ENCODE measurements around the gene HELB.

HELB gene

DNA sequence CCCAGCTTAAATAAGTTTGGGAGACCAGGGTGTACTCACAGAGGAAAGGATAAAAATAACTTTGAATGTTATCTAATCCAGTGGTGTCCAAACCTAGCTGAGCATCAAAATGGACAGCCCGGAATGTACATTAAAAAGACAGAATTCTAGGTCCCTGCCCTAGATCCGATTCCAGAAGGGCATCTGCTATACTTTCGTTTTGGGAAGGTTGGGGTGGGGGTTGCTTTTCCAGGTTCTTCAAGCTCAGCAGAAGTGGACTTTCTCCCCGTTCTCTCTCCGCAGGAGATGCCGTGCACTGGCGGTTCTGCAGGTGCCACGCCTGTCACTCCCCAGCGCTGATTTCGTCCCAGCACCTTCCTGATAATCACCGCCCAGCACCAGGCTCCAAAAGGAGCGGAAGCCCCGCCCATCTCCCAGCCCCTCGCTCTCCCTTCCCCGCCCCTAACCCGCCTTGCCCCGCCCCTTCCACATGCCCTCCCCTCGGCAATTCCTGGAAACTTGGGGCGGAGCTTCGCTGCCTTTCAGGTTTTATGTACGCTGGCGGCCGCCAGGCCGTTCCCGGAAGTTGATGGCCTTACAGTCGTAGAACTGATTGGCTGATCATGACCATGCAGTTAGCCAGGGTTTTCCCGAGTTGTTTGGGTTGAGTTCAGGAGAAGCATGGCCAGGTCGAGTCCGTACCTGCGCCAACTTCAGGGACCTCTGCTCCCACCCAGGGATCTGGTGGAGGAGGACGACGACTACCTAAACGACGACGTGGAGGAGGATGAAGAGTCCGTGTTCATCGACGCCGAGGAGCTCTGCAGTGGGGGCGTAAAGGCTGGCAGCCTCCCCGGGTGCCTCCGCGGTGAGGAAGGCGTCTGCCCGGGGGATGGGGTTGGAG lies at the start of gene HELB (continued):
- TF ChIP-seq ZNF174 (tag by site-specific recombination; IDR thresholded peaks at IDR 0.05) (no peak), ZNF585B (tag by site-specific recombination; IDR thresholded peaks at IDR 0.05) (no peak), ZNF548 (tag by site-specific recombination; IDR thresholded peaks at IDR 0.05) (no peak), ZNF791 (tag by site-specific recombination; IDR thresholded peaks at IDR 0.05) (no peak), ZNF626 (tag by site-specific recombination; IDR thresholded peaks at IDR 0.05) (no peak), ZNF623 (tag by site-specific recombination; IDR thresholded peaks at IDR 0.05) (no peak), ZFP69B (tag by site-specific recombination; IDR thresholded peaks at IDR 0.05) (peak; percentile 34; the same call in 1 of the 2 replicates), ZNF221 (tag by site-specific recombination; IDR thresholded peaks at IDR 0.05; ENCODE audit: borderline replicate concordance) (no peak), ZNF561 (tag by site-specific recombination; IDR thresholded peaks at IDR 0.05; ENCODE audit: borderline replicate concordance) (peak; percentile 29; the same call in 1 of the 2 replicates), ZNF354C (tag by site-specific recombination; IDR thresholded peaks at IDR 0.05; ENCODE audit: borderline replicate concordance, low read depth) (no peak), ZNF37A (tag by site-specific recombination; IDR thresholded peaks at IDR 0.05) (no peak), KLF16 (tag by site-specific recombination; IDR thresholded peaks at IDR 0.05) (peak; percentile 52; the same call in 1 of the 2 replicates), ZNF660 (tag by site-specific recombination; IDR thresholded peaks at IDR 0.05) (peak; percentile 70), ZNF701 (tag by site-specific recombination; IDR thresholded peaks at IDR 0.05) (no peak), ZNF423 (tag by site-specific recombination; IDR thresholded peaks at IDR 0.05) (no peak), ZNF211 (tag by site-specific recombination; IDR thresholded peaks at IDR 0.05; ENCODE audit: low read depth) (no peak), ZBTB48 (tag by site-specific recombination; IDR thresholded peaks at IDR 0.05) (peak; percentile 96), ZFP3 (tag by site-specific recombination; IDR thresholded peaks at IDR 0.05; ENCODE audit: low read depth) (no peak), ZBTB20 (tag by site-specific recombination; IDR thresholded peaks at IDR 0.05) (peak; percentile 92)
- TF ChIP-seq, protein P1, sequence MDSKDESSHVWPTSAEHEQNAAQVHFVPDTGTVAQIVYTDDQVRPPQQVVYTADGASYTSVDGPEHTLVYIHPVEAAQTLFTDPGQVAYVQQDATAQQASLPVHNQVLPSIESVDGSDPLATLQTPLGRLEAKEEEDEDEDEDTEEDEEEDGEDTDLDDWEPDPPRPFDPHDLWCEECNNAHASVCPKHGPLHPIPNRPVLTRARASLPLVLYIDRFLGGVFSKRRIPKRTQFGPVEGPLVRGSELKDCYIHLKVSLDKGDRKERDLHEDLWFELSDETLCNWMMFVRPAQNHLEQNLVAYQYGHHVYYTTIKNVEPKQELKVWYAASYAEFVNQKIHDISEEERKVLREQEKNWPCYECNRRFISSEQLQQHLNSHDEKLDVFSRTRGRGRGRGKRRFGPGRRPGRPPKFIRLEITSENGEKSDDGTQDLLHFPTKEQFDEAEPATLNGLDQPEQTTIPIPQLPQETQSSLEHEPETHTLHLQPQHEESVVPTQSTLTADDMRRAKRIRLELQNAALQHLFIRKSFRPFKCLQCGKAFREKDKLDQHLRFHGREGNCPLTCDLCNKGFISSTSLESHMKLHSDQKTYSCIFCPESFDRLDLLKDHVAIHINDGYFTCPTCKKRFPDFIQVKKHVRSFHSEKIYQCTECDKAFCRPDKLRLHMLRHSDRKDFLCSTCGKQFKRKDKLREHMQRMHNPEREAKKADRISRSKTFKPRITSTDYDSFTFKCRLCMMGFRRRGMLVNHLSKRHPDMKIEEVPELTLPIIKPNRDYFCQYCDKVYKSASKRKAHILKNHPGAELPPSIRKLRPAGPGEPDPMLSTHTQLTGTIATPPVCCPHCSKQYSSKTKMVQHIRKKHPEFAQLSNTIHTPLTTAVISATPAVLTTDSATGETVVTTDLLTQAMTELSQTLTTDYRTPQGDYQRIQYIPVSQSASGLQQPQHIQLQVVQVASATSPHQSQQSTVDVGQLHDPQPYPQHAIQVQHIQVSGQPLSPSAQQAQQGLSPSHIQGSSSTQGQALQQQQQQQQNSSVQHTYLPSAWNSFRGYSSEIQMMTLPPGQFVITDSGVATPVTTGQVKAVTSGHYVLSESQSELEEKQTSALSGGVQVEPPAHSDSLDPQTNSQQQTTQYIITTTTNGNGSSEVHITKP (tag by site-specific recombination; IDR thresholded peaks at IDR 0.05): peak; percentile 90
- TF ChIP-seq, protein P2, sequence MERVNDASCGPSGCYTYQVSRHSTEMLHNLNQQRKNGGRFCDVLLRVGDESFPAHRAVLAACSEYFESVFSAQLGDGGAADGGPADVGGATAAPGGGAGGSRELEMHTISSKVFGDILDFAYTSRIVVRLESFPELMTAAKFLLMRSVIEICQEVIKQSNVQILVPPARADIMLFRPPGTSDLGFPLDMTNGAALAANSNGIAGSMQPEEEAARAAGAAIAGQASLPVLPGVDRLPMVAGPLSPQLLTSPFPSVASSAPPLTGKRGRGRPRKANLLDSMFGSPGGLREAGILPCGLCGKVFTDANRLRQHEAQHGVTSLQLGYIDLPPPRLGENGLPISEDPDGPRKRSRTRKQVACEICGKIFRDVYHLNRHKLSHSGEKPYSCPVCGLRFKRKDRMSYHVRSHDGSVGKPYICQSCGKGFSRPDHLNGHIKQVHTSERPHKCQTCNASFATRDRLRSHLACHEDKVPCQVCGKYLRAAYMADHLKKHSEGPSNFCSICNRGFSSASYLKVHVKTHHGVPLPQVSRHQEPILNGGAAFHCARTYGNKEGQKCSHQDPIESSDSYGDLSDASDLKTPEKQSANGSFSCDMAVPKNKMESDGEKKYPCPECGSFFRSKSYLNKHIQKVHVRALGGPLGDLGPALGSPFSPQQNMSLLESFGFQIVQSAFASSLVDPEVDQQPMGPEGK (tag by site-specific recombination; IDR thresholded peaks at IDR 0.05): peak; percentile 76
- TF ChIP-seq, protein P3, sequence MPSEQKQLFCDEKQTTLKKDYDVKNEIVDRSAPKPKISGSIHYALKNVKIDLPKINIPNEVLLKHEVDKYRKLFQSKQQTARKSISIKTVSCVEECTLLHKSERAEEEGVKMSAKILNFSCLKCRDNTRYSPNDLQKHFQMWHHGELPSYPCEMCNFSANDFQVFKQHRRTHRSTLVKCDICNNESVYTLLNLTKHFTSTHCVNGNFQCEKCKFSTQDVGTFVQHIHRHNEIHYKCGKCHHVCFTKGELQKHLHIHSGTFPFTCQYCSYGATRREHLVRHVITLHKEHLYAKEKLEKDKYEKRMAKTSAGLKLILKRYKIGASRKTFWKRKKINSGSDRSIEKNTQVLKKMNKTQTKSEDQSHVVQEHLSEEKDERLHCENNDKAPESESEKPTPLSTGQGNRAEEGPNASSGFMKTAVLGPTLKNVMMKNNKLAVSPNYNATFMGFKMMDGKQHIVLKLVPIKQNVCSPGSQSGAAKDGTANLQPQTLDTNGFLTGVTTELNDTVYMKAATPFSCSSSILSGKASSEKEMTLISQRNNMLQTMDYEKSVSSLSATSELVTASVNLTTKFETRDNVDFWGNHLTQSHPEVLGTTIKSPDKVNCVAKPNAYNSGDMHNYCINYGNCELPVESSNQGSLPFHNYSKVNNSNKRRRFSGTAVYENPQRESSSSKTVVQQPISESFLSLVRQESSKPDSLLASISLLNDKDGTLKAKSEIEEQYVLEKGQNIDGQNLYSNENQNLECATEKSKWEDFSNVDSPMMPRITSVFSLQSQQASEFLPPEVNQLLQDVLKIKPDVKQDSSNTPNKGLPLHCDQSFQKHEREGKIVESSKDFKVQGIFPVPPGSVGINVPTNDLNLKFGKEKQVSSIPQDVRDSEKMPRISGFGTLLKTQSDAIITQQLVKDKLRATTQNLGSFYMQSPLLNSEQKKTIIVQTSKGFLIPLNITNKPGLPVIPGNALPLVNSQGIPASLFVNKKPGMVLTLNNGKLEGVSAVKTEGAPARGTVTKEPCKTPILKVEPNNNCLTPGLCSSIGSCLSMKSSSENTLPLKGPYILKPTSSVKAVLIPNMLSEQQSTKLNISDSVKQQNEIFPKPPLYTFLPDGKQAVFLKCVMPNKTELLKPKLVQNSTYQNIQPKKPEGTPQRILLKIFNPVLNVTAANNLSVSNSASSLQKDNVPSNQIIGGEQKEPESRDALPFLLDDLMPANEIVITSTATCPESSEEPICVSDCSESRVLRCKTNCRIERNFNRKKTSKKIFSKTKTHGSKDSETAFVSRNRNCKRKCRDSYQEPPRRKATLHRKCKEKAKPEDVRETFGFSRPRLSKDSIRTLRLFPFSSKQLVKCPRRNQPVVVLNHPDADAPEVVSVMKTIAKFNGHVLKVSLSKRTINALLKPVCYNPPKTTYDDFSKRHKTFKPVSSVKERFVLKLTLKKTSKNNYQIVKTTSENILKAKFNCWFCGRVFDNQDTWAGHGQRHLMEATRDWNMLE (tag by site-specific recombination; conservative IDR thresholded peaks at IDR 0.05; ENCODE audit: low read depth): peak; percentile 44; the same call in 1 of the 2 replicates
- TF ChIP-seq, protein P4, sequence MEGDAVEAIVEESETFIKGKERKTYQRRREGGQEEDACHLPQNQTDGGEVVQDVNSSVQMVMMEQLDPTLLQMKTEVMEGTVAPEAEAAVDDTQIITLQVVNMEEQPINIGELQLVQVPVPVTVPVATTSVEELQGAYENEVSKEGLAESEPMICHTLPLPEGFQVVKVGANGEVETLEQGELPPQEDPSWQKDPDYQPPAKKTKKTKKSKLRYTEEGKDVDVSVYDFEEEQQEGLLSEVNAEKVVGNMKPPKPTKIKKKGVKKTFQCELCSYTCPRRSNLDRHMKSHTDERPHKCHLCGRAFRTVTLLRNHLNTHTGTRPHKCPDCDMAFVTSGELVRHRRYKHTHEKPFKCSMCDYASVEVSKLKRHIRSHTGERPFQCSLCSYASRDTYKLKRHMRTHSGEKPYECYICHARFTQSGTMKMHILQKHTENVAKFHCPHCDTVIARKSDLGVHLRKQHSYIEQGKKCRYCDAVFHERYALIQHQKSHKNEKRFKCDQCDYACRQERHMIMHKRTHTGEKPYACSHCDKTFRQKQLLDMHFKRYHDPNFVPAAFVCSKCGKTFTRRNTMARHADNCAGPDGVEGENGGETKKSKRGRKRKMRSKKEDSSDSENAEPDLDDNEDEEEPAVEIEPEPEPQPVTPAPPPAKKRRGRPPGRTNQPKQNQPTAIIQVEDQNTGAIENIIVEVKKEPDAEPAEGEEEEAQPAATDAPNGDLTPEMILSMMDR (tag by site-specific recombination; IDR thresholded peaks at IDR 0.05): no peak
- TF ChIP-seq, protein P5, sequence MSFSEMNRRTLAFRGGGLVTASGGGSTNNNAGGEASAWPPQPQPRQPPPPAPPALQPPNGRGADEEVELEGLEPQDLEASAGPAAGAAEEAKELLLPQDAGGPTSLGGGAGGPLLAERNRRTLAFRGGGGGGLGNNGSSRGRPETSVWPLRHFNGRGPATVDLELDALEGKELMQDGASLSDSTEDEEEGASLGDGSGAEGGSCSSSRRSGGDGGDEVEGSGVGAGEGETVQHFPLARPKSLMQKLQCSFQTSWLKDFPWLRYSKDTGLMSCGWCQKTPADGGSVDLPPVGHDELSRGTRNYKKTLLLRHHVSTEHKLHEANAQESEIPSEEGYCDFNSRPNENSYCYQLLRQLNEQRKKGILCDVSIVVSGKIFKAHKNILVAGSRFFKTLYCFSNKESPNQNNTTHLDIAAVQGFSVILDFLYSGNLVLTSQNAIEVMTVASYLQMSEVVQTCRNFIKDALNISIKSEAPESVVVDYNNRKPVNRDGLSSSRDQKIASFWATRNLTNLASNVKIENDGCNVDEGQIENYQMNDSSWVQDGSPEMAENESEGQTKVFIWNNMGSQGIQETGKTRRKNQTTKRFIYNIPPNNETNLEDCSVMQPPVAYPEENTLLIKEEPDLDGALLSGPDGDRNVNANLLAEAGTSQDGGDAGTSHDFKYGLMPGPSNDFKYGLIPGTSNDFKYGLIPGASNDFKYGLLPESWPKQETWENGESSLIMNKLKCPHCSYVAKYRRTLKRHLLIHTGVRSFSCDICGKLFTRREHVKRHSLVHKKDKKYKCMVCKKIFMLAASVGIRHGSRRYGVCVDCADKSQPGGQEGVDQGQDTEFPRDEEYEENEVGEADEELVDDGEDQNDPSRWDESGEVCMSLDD (tag by site-specific recombination; IDR thresholded peaks at IDR 0.05): no peak
